ENCODE data around the gene RANBP10.

GRCh38 chr16:67675999-67676398 lies 130.4 kb downstream of the RANBP10 start:
- TF ChIP-seq CTCF (IDR thresholded peaks at IDR 0.05) (no peak), POLR2A (IDR thresholded peaks at IDR 0.05) (no peak)

Data from esophagus squamous epithelium (tissue), 4 donors.